Measurements from ENCODE around the gene PODXL.
"Not testable (repeated sequence)": the region's sequence is repeated elsewhere in the genome, so short reads cannot be mapped to it uniquely, and the experiment has no call there.

Gene PODXL

GRCh38 chr7:131487217-131487616 is 69.2 kb downstream of the PODXL start:
- no peak for DNase-seq

GRCh38 chr7:131486346-131486745 is 70.1 kb downstream of the PODXL start:
- no peak for DNase-seq

GRCh38 chr7:131483586-131483985 is 72.8 kb downstream of the PODXL start:
- no peak for DNase-seq

GRCh38 chr7:131482800-131483199 is 73.6 kb downstream of the PODXL start:
- DNase-seq = no peak

GRCh38 chr7:131480384-131481315 is 75.8 kb downstream of the PODXL start:
- no peak for DNase-seq

- DNase-seq = no peak
These were observed 79.7 kb downstream of the PODXL start for GRCh38 chr7:131476740-131477139.

- DNase-seq = no peak
These were observed 85.0 kb downstream of the PODXL start for GRCh38 chr7:131471250-131472004.

- no peak for DNase-seq
These were observed 88.6 kb downstream of the PODXL start for GRCh38 chr7:131467788-131468187.

GRCh38 chr7:131466735-131467365 is 89.6 kb downstream of the PODXL start:
- DNase-seq = no peak

- DNase-seq = not testable (repeated sequence)
These were observed 93.7 kb downstream of the PODXL start for GRCh38 chr7:131462715-131463114.

GRCh38 chr7:131462059-131462458 is 94.4 kb downstream of the PODXL start:
- no peak for DNase-seq

- peak; percentile 59 for DNase-seq
These were observed 97.2 kb downstream of the PODXL start for GRCh38 chr7:131459256-131459655.

- DNase-seq = no peak
These were observed 100.1 kb downstream of the PODXL start for GRCh38 chr7:131456338-131456737.

GRCh38 chr7:131455546-131455945 is 100.9 kb downstream of the PODXL start:
- no peak for DNase-seq

- no peak for DNase-seq
These were observed 101.4 kb downstream of the PODXL start for GRCh38 chr7:131455001-131455400.

GRCh38 chr7:131454498-131454897 is 101.9 kb downstream of the PODXL start:
- no peak for DNase-seq
